SH-SY5Y (cell line): ENCODE results near the gene ZSWIM6.

Experiments used
- GATA2 ChIP-seq: IDR thresholded peaks from 2 replicates; pipeline ENCODE4 v1.6.1; 2011; ENCODE audit warnings: mild to moderate bottlenecking, low read depth, low read length
- GATA3 ChIP-seq: IDR thresholded peaks from 2 replicates; pipeline ENCODE4 v1.6.1; 2011; ENCODE audit warnings: low read depth, mild to moderate bottlenecking, low read length, moderate library complexity

DNA sequence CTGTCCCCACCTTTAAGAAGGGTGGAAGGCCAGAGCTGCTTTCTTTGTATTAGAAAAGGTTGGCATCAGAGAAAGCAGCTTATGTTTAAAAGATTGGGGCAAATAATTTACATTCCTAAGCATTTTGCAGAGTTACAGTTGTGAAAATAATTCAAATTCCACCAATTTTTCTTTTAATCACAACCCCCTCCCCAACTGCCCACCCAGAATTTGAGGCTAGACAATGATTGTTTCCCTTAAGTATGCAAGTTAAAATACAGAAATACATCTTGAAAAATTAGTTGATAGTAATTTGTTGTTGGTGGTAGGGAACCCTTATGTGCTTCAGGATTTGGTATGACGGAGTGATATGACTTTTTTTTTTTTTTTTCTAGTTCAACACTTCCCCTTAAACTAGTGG, 133.0 kb downstream of the ZSWIM6 start:
- TF ChIP-seq GATA2 (no peak), GATA3 (no peak)
